Heart right ventricle (tissue), 16 donors: Measurements from ENCODE around the gene ZFP90. TPM values are rescaled to one million over a fixed set of nuclear protein-coding genes. Genes with fewer than 3 reads are reported as not detected.

Source experiments
- ATAC-seq, 8 donors: fragments of 200-7000 bp; cut with Tn5 transposase; one replicate each; pipeline ENCODE4 v1.9.1; 2020; ENCODE audit warnings: mild to moderate bottlenecking in 8 of 8, moderate library complexity in 8 of 8, moderate number of reproducible peaks in 1 of 8
- DNase-seq, 2 donors: peaks; one replicate each; pipeline ENCODE4 v3.0.0-alpha.2; 2020
- H3K27ac ChIP-seq, 10 donors: fragments of 200-600 bp; sonication (generic) in 2 of 10; one replicate each; pipeline versions ENCODE4 v1.5.0 to v1.8.0; 2020 to 2022; ENCODE audit warnings: mild to moderate bottlenecking in 3 of 10
- H3K27me3 ChIP-seq, 7 donors: fragments of 200-600 bp; one replicate each; pipeline ENCODE4 v1.8.0; 2021 to 2022; ENCODE audit warnings: mild to moderate bottlenecking in 2 of 7
- H3K36me3 ChIP-seq, 9 donors: fragments of 200-600 bp; sonication (generic) in 1 of 9; one replicate each; pipeline versions ENCODE4 v1.5.0 to v1.8.0; 2020 to 2022; ENCODE audit warnings: mild to moderate bottlenecking in 2 of 9
- H3K4me1 ChIP-seq, 9 donors: fragments of 200-600 bp; sonication (generic) in 1 of 9; one replicate each; pipeline versions ENCODE4 v1.5.0 to v1.8.0; 2020 to 2022; ENCODE audit warnings: mild to moderate bottlenecking in 4 of 9
- H3K4me3 ChIP-seq, 10 donors: fragments of 200-600 bp; sonication (generic) in 2 of 10; one replicate each; pipeline versions ENCODE4 v1.5.0 to v1.8.0; 2020 to 2022; ENCODE audit warnings: mild to moderate bottlenecking in 7 of 10, moderate library complexity in 2 of 10
- H3K9me3 ChIP-seq, 11 donors: fragments of 200-600 bp in 10 of 11; sonication (generic) in 2 of 11; one replicate each; pipeline versions ENCODE4 v1.5.0 to v1.8.0; 2013 to 2022; ENCODE audit warnings: mild to moderate bottlenecking in 2 of 11, control low read depth in 1 of 11, moderate library complexity in 1 of 11
- WGBS, 2 donors: extraction: QIAGEN DNeasy Blood & Tissue Kit; methylation state at CpG; one replicate each; pipeline ENCODE4 v1.1.7; 2013; ENCODE audit warnings: inconsistent platforms in 1 of 2; 5-methylcytosine and 5-hydroxymethylcytosine counted together
- intact Hi-C, 10 donors: fragments of 100-400 bp; cut with DNase I; formaldehyde crosslinking; loops; one replicate each; pipeline versions ENCODE4 v1.11.1 to v1.14.2; 2022
- polyA plus RNA-seq, 2 donors: library from polyadenylated mRNA; stranded (reverse); fragments of 200-250 nt; gene quantifications; one replicate each; pipeline ENCODE4 v1.2.3, GENCODE V29; 2013
- total RNA-seq, 10 donors: library from RNA; stranded (reverse); fragmentation: NEBNext Ultra II Directional in 3 of 10; extraction: Animal tissue kit (Norgen Biotek cat#: 25700) in 3 of 10; gene quantifications; one replicate each; pipeline versions ENCODE4 v1.2.1 to v1.2.4, GENCODE V29; 2021 to 2023
- TF ChIP-seq, protein P1 (sequence below), 9 donors: fragments of 200-600 bp; sonication (generic) in 2 of 9; IDR thresholded peaks; one replicate each; pipeline versions ENCODE4 v1.5.0 to v1.8.0; 2021 to 2022; ENCODE audit warnings: antibody characterized with exemption in 9 of 9, mild to moderate bottlenecking in 5 of 9, moderate library complexity in 1 of 9
- donor health status: Arrhythmogenic right ventricular cardiomyopathy.
- donor health status: ischemic (EF 13 %, LVEDD 7.1; RV severe dilation, severe dysfunction).
- donor health status: healthy with polysubstance abuse.
- donor health status: DM: no; HTN: yes; CAD: no.
- donor health status: DM: no; HTN: no; CAD: no.
- donor health status: ischemic (EF 25% LVEDD 6.9; RV normal size, moderate dysfunction).
- donor health status: ischemic (EF 25% LVEDD 5.7; RV mildly dilated, moderate dysfunction).
- donor health status: healthy.
- donor health status: DM: yes; HTN: yes; CAD: no.
- donor health status: Ischemic cardiomyopathy.
- donor health status: ischemic (EF 35%, LVEDD 5.7; RV mildly dilated, moderate dysfunction).
- donor health status: nonischemic (EF 11% LVEDD 7.7; RV severe dilation, severe dysfunction).
- donor health status: DM: yes; HTN: yes; CAD: no.
- donor health status: PGD.
- donor health status: ischemic (EF 29% LVEDD 5.4; RV normal size, mild dysfunction).
- donor health status: nonischemic (EF 23%, LVEDD 6.1; RV moderate dilation, normal function).

Gene ZFP90
- total and polyA plus RNA-seq, 12 donors = 5.0 to 15.6 (median 11.9) TPM

GRCh38 chr16:68496689-68497088, 42.4 kb upstream of the ZFP90 start:
- no peak for DNase-seq
- H3K36me3 ChIP-seq = no peaks in the 10 kb centered on the region
- H3K4me3 ChIP-seq = no peak overlapping the region
- ATAC-seq = no peak
- H3K4me1 ChIP-seq = no peaks in the 10 kb centered on the region
- peaks cover 0 to 7% (median 3%) of the 10 kb centered on the region in 7 donors for H3K27me3 ChIP-seq
- intact Hi-C loops = no loop called here
- TF ChIP-seq, protein P1, sequence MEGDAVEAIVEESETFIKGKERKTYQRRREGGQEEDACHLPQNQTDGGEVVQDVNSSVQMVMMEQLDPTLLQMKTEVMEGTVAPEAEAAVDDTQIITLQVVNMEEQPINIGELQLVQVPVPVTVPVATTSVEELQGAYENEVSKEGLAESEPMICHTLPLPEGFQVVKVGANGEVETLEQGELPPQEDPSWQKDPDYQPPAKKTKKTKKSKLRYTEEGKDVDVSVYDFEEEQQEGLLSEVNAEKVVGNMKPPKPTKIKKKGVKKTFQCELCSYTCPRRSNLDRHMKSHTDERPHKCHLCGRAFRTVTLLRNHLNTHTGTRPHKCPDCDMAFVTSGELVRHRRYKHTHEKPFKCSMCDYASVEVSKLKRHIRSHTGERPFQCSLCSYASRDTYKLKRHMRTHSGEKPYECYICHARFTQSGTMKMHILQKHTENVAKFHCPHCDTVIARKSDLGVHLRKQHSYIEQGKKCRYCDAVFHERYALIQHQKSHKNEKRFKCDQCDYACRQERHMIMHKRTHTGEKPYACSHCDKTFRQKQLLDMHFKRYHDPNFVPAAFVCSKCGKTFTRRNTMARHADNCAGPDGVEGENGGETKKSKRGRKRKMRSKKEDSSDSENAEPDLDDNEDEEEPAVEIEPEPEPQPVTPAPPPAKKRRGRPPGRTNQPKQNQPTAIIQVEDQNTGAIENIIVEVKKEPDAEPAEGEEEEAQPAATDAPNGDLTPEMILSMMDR (IDR thresholded peaks at IDR 0.05) = no peak
- no peak overlapping the region for H3K27ac ChIP-seq
- WGBS, 2 donors = 59 to 67% methylated on average over 8 of the region's 8 CpGs
- H3K9me3 ChIP-seq = no peaks in the 10 kb centered on the region

- ATAC-seq (no peak), DNase-seq (no peak)
- no peaks in the 10 kb centered on the region for H3K36me3 ChIP-seq
- no peaks in the 10 kb centered on the region for H3K9me3 ChIP-seq
- TF ChIP-seq, protein P1 (IDR thresholded peaks at IDR 0.05) = no peak
- no peak overlapping the region for H3K4me3 ChIP-seq
- intact Hi-C loops = no loop called here
- 32 to 33% methylated on average over 5 of the region's 5 CpGs for WGBS, 2 donors
- peaks cover 0 to 7% (median 0%) of the 10 kb centered on the region in 7 donors for H3K27me3 ChIP-seq
- no peak overlapping the region for H3K27ac ChIP-seq
- no peaks in the 10 kb centered on the region for H3K4me1 ChIP-seq
Observed at GRCh38 chr16:68499006-68499405, 40.1 kb upstream of the ZFP90 start.

DNA sequence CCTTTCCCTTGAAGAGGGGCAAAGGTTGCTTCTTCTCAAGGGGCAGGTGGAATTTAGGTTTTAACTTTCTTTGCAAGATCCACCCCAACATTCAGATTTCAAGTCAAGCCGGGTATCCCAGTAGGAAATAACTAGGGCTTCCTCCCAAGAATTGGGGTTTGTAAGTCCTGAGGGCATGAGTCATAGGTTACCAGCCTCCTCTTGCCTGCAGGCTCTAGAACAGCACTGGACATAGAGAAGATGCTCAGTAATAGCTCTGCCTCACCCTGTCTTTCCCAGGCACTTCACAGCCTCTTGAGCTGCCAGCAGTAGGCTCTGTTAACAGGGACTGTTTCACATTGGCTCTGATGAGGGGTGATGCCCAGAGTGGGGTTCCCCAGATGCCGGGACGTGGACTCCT, 35.8 kb upstream of the ZFP90 start:
- no peaks in the 10 kb centered on the region for H3K4me1 ChIP-seq
- H3K27me3 ChIP-seq = peaks cover 0 to 13% (median 0%) of the 10 kb centered on the region in 7 donors
- H3K9me3 ChIP-seq = no peaks in the 10 kb centered on the region
- no peak overlapping the region for H3K4me3 ChIP-seq
- intact Hi-C loops = loop anchor here in 4 of 10 donors (10.0 kb wide), 2 partner anchors 109 to 139 kb away; no protein-coding TSS in a partner anchor
- ATAC-seq (no peak), DNase-seq (no peak)
- 66 to 81% methylated on average over 3 of the region's 3 CpGs for WGBS, 2 donors
- no peak overlapping the region for H3K27ac ChIP-seq
- no peaks in the 10 kb centered on the region for H3K36me3 ChIP-seq
- TF ChIP-seq, protein P1 (IDR thresholded peaks at IDR 0.05) = no peak

GRCh38 chr16:68504066-68504465, 35.0 kb upstream of the ZFP90 start:
- Histone ChIP-seq H3K9me3 (no peaks in the 10 kb centered on the region), H3K36me3 (no peaks in the 10 kb centered on the region), H3K4me1 (no peaks in the 10 kb centered on the region), H3K4me3 (no peak overlapping the region), H3K27me3 (peaks cover 0 to 18% (median 0%) of the 10 kb centered on the region in 7 donors), H3K27ac (no peak overlapping the region)
- ATAC-seq = no peak
- TF ChIP-seq, protein P1 (IDR thresholded peaks at IDR 0.05) = no peak
- 72 to 77% methylated on average over 7 of the region's 7 CpGs for WGBS, 2 donors
- intact Hi-C loops = loop anchor here in 4 of 10 donors (10.0 kb wide), 2 partner anchors 109 to 139 kb away; no protein-coding TSS in a partner anchor
- DNase-seq = no peak
